Hair follicle dermal papilla cell (primary cell): ENCODE measurements around the gene SLC16A13. TPM values are rescaled to one million over a fixed set of nuclear protein-coding genes. Genes with fewer than 3 reads are reported as not detected.

Experiments
- small RNA-seq: library from RNA; depleted of rRNA; stranded (forward); fragments of <200 nt; gene quantifications from one replicate; pipeline ENCODE3, GENCODE V24; 2012
- total RNA-seq: library from RNA; depleted of rRNA; stranded (reverse); fragments of >200 nt; gene quantifications from 2 replicates; pipeline ENCODE4 v1.2.3, GENCODE V29; 2012

The SLC16A13 gene, protein sequence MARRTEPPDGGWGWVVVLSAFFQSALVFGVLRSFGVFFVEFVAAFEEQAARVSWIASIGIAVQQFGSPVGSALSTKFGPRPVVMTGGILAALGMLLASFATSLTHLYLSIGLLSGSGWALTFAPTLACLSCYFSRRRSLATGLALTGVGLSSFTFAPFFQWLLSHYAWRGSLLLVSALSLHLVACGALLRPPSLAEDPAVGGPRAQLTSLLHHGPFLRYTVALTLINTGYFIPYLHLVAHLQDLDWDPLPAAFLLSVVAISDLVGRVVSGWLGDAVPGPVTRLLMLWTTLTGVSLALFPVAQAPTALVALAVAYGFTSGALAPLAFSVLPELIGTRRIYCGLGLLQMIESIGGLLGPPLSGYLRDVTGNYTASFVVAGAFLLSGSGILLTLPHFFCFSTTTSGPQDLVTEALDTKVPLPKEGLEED
- total RNA-seq, result 0.73 and 1.1 TPM in 2 replicates

DNA sequence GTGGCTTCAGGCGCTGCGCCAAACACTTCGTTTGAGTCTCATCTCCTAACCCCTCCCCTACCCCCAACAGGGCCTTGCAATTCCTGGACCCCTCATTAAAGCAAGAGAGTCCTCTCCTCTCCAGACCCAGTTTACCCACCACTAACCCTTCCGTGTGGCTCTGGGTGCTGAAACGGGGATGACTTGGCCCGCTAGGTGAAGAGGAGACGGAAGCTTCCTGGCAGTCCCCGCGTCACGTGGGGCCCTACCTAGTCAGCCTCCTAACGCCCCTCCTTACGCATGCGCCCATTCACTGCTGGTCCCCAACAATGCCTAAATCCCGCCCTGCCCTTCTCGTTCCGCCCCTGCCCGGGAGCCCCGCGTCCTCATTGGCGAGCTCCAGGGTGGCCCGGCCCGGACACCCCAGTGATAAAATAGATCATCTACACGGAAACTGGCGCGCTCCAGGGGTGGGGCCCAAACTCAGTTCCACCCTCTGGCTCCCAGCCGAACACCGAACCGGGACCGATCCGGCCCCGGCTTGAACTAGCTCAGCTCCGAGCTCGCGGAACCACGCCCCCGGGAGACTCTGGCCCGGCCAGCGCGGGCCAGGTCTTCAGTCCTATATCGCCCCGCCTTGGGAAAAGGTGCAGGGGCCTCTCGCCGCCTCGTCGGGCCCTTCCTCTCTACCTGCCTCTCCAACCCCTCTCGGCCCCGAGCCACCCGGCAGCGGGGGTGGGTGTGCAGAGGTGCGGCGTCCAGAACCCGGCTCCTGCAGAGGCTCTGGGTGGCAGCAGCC is at the start of gene SLC16A13:
Gene SLC16A13, plus strand, starts transcription at position 425 of the 778 bp plus-strand sequence. CDS start 368 bp downstream, outside the sequence.

DNA sequence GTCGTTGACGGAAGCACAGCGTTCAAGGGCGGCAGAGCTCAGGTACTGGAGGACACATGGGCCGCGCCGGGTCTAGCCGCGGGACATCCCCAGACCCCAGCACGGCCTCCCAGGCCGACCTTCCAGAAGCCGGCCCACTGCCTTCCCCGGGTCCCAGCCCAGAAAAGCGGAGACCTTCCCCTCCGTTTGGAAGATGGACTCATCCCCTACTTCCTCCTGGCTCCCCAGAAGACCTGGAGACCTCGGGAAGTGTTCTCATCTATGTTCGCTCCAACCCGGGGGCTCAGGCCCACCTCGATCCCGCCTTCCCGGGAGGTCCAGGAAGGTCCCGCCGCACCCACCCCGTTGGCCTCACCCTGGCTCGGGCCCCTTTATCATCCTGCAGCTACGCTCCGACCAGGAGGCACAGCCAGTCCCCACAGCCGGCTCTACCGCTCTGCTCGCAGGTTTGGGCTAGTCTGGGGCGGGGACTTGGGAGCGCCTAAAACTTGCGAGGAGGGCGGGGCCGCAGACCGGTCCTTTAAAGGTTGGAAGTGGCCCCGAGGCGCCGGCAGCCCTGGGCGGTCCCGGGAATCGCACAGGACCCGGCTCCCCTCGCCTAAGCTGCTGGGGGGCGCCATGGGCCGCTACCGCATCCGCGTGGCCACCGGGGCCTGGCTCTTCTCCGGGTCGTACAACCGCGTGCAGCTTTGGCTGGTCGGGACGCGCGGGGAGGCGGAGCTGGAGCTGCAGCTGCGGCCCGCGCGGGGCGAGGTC is 40.1 kb upstream of the SLC16A13 start, which contains the start of gene ALOX12:
Gene ALOX12, plus strand, starts transcription at position 550 of the 756 bp plus-strand sequence. Its CDS starts 69 bp downstream, at position 619.

DNA sequence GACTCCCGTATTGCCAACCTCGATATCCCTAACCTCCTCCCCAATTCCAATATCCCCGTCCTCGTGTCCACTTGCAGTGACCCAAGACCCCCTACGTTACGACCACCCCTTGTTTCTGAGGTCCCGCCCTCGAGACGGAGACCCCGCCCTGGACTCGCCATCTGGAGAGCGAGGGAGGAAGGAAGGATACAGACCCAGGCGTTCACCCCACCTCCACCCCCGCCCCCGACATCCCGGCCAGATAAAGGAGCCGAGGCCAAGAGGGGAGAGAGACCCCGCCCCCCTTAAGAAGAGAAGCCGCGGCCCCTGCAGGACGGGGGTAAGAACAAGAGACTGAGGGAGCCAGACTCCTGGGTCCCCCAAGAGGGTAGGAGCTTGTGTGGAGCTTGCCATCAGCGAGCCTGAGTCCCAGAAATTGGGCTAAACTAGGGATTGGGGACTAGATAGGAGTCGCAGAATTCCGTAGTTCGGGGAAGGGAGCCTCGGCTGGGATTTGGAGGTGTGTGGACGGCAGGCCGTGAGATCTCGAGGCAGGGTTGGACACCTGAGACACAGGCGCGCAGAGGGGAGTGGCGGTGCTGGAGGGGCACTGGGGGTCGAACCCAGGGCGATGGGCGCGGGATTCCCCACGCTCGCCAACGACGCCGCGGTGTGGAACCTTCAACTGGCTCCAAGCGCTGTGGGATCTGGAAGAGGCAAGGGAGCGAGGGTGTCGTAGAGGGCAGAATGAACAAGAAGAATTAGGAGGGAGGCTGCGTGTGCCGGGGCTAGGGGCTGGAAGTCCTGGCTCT is 12.8 kb upstream of the SLC16A13 start, which contains the start of gene BCL6B:
Gene BCL6B, plus strand, starts transcription at position 270 of the 791 bp plus-strand sequence. CDS start 622 bp downstream, outside the sequence.

DNA sequence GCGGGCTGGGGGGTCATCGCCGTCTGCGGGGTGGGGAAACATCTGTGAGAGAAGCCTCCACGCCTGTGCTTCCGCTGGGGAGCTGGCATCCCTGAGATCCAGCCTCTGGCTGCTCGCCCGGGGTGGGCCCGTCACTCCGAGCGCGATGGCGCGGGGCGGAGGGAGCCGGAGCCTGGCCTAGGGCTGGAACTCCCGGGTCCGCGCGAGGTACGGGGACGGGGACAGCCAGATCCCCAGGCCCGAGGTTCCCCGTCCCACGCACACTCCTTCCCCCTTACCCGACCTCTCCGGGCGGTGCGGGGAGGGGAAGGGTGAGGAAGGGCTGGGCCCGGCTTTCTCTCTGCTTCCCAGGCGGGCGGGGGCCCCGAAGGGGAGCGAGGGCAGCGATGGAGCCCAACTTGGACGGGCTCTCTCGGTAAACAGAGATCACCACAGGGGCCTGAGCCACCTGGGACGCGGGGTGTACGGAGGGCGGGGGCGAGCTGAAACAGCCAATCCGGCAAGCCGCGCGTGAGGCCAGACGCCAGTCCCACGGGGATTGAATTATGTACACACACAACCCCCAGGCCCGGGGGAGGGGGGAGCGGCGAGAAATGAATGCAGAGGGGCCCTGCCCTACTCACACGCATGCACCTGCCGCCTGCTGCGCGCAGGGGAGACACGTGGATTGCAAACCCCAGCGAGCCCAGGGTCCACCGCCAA is 7.8 kb downstream of the SLC16A13 start, which contains the start of gene SLC16A11:
Gene SLC16A11, minus strand, starts transcription at position 596 of the 702 bp plus-strand sequence. Its CDS starts 579 bp downstream, at position 17.

DNA sequence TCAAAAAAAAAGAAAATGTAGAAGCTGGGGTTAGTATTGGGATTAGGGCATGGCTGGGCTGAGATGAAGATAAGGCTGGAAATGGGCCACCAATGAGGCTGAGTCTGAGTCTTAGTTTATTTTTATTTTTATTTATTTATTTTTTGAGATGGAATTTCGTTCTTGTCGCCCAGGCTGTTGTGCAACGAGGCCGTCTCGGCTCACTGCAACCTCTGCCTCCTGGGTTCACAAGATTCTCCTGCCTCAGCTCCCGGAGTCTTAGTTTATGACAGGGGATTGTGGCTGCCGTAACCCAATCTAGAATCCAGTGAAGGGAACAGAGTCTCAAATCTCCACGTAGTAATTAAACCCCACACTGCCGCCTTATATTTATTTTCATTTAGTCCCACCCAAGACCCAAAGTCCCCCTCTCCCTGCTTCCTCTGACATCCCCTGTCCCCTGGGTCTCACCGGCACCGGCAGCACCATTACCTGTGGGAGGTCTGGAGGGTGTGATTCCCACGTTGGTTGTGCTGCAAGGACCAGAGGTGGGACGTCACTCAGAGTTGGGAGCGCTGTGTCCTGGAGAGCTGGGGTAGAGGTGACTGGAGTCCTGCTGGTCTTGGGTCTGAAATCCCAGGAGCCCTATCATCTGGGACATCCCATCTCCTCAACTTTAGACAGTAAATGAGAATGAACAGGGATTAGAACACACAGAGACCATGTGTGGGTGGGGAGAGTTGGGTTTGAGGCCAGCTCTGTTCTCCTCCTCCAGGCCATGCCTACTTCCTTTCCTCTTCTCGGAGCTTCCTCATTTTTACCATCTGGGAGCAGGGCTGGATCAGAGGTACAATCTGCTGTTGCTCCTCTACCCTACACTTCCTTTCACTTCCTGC is 44.0 kb downstream of the SLC16A13 start, which contains the start of gene CLEC10A:
Gene CLEC10A, minus strand, starts transcription at position 671 of the 875 bp plus-strand sequence. CDS start 1,439 bp downstream, outside the sequence.

Small RNAs within 50 kb of the gene (small RNA-seq; reads per million reads assigned to genes)
- gene AC120057.1, result not detected

Other genes with a start within 250 kb of the SLC16A13 start
- gene TEKT1, start 204.3 kb upstream of the SLC16A13 start, total RNA-seq, result not detected in 2 replicates
- gene ALOX12, start 40.0 kb upstream of the SLC16A13 start, total RNA-seq, result not detected in 2 replicates
- gene RNASEK, start 23.4 kb upstream of the SLC16A13 start, total RNA-seq, result 35.2 and 76.4 TPM in 2 replicates
- gene BCL6B, start 13.0 kb upstream of the SLC16A13 start, total RNA-seq, result 0.16 and 0.36 TPM in 2 replicates
- gene SLC16A11, start 8.1 kb downstream of the SLC16A13 start, total RNA-seq, result 0.32 and 1.1 TPM in 2 replicates
- gene CLEC10A, start 44.2 kb downstream of the SLC16A13 start, total RNA-seq, result not detected in 2 replicates
- gene ASGR2, start 78.8 kb downstream of the SLC16A13 start, total RNA-seq, result not detected in 2 replicates
- 0.36 and 0.49 TPM in 2 replicates for gene ASGR1, start 143.4 kb downstream of the SLC16A13 start, total RNA-seq
- 17.4 and 18.9 TPM in 2 replicates for gene DLG4, start 183.8 kb downstream of the SLC16A13 start, total RNA-seq
- gene ACADVL, start 183.9 kb downstream of the SLC16A13 start, total RNA-seq, result 164 and 197 TPM in 2 replicates
- gene DVL2, start 198.5 kb downstream of the SLC16A13 start, total RNA-seq, result 112 and 113 TPM in 2 replicates
- 55.7 and 66.2 TPM in 2 replicates for gene PHF23, start 203.4 kb downstream of the SLC16A13 start, total RNA-seq
- 173 and 278 TPM in 2 replicates for gene GABARAP, start 206.4 kb downstream of the SLC16A13 start, total RNA-seq
- gene CTDNEP1, start 215.7 kb downstream of the SLC16A13 start, total RNA-seq, result 36.0 and 41.2 TPM in 2 replicates
- gene ELP5, start 216.2 kb downstream of the SLC16A13 start, total RNA-seq, result 34.9 and 40.7 TPM in 2 replicates
- 0.24 and 1.8 TPM in 2 replicates for gene CLDN7, start 226.5 kb downstream of the SLC16A13 start, total RNA-seq
- gene SLC2A4, start 245.7 kb downstream of the SLC16A13 start, total RNA-seq, result under 0.01 and 0.12 TPM in 2 replicates